NCI-H226 (cell line): ENCODE data around the gene ST6GALNAC2.
"Not testable (repeated sequence)": the region's sequence is repeated elsewhere in the genome, so short reads cannot be mapped to it uniquely, and the experiment has no call there.

Experiments used
- DNase-seq: peaks from one replicate; pipeline ENCODE4 v3.0.0-alpha.2; 2015

ST6GALNAC2 gene

GRCh38 chr17:76568811-76569221, 16.8 kb downstream of the ST6GALNAC2 start:
- DNase-seq, result no peak

- DNase-seq, result no peak
These were observed 17.8 kb downstream of the ST6GALNAC2 start for GRCh38 chr17:76567634-76568432.

- no peak for DNase-seq
These were observed 18.6 kb downstream of the ST6GALNAC2 start for GRCh38 chr17:76566988-76567431.

DNA sequence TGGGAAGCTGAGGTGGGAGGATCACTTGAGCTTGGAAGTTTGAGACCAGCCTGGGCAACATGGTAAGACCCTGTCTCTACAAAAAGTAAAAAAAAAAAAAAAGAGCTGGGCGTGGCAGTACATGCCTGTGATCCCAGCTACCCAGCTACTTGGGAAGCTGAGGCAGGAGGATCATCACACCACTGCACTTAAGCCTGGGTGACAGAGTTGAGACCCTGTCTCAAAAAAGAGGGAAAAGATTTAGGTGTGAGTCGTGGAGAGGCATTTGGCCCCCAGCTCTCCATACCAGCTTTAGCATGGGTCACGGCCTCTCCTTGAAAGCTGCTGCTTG, 19.1 kb downstream of the ST6GALNAC2 start:
- no peak for DNase-seq

- DNase-seq, result no peak
These were observed 19.7 kb downstream of the ST6GALNAC2 start for GRCh38 chr17:76565728-76566612.

DNA sequence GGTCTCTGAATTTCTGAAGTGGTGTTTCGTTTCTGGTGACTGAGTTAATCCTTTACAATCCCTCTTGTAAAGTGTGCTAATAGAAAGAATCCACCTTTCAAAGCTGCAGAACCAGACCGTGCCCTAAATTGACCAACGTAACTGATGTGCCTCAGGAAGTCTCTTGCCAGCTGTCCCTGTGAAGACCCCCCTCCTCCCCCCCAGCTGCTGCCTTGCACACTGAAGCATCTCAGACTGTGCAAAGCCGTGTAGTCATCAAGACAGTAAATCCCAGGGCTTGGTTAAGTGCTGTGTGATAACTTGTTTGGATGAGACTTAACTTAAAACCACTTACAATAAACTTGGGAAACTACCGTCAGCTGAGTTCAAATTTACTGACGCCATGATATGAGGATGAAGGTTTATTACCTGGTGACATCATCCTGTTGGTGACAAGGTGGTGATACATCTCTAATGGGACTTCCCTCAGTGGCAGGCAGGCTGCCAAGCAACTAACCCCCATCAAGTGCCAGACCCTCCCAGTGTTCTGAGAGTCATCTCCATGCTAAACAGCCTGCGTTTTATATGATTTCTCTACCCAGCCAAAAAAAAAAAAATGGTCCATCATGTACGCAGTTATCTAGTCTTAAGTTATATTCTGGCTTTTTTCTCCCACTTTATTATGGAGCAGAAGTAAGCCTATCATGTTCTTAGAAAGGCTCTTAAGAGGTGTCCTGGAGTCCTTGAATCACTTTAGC, 20.5 kb downstream of the ST6GALNAC2 start:
- DNase-seq, result not testable (repeated sequence)

DNA sequence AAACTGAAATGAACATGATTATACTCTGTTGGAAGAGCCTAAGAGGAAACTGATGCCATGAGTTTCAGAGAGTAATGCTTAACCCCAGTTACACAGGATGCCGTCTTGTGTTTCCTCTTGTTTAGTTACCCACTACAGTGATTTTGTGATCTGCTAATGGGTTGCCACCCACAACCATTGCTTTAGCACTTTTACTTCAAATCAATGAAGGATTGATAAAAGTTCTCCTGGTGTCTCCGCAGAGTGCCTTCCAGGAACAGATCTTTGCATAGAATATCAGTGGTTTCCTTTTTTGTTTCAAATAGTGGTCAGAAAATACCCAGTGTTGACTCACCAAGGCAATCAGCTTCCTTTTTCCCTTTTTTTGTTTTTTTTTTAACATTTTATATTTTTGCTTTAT, 22.3 kb downstream of the ST6GALNAC2 start:
- not testable (repeated sequence) for DNase-seq

DNA sequence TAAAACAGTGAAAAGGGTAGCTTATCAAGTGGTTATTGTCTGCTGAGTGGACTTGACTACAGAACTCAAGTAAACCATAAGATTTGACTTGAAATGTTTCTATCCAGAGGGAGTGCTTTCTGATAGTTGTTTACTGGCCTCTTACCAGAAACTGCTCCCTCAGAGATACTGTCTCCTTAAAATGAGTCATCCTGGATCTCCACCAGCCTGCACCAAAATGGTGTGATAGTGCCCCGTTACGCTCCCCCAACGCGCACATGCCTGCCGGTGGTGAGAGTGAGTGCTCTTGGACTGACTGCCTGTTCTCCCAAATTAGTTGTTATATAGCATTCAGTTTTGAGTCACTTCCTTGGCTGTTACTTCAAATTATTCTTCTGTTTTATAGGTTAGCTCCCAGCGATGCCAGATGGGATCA, 22.9 kb downstream of the ST6GALNAC2 start:
- peak; percentile 95 for DNase-seq

GRCh38 chr17:76561799-76562268, 23.8 kb downstream of the ST6GALNAC2 start:
- DNase-seq, result peak; percentile 42

GRCh38 chr17:76561332-76561731, 24.3 kb downstream of the ST6GALNAC2 start:
- no peak for DNase-seq

- no peak for DNase-seq
These were observed 24.8 kb downstream of the ST6GALNAC2 start for GRCh38 chr17:76560877-76561221.

DNA sequence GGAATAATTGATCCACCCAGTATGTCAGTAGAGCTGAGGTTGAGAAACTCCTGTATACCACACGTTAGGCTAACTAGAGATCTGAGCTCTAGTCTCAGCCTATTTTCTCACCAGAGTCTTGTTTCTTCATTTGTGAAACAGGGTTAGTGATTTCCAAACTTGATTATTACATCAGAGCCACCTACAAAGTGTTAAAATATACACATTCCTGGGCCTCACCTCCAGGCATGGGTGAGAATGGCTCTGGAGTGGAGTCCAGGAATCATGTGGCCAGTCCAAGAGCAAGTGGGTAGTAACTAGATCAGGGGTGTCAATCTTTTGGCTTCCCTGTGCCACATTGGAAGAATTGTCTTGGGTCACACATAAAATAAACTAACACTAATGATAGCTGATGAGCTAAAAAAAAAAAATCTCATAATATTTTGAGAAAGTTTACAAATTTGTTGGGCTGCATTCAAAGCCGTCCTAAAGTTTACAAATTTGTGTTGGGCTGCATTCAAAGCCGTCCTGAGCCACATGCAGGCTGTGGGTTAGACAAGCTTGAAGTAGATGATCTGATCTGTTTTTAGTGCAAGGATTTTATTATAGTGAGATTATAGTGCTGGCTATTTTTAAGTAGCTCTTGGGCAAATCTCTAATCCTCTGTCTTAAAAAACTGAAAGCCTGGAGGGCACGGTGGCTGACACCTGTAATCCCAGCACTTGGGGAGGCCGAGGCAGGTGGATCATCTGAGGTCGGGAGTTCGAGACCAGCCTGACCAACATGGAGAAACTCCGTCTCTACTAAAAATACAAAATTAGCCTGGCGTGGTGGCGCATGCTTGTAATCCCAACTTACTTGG, 25.4 kb downstream of the ST6GALNAC2 start:
- no peak for DNase-seq

DNA sequence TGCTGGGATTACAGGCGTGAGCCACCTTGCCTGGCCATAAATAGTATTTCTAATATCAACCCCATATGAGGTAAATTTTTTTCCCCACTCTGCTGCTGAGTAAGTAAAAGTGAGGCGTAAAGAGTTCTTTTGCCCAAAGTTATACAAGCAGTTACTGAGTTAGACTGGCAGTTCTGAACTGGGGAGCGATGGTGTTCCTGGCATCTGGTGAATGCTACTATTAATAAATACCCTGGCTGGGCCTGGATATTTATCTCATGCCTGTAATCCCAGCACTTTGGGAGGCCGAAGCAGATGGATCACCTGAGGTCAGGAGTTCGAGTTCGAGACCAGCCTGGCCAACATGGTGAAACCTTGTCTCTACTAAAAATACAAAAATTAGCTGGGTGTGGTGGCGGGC, 26.2 kb downstream of the ST6GALNAC2 start:
- DNase-seq, result not testable (repeated sequence)

DNA sequence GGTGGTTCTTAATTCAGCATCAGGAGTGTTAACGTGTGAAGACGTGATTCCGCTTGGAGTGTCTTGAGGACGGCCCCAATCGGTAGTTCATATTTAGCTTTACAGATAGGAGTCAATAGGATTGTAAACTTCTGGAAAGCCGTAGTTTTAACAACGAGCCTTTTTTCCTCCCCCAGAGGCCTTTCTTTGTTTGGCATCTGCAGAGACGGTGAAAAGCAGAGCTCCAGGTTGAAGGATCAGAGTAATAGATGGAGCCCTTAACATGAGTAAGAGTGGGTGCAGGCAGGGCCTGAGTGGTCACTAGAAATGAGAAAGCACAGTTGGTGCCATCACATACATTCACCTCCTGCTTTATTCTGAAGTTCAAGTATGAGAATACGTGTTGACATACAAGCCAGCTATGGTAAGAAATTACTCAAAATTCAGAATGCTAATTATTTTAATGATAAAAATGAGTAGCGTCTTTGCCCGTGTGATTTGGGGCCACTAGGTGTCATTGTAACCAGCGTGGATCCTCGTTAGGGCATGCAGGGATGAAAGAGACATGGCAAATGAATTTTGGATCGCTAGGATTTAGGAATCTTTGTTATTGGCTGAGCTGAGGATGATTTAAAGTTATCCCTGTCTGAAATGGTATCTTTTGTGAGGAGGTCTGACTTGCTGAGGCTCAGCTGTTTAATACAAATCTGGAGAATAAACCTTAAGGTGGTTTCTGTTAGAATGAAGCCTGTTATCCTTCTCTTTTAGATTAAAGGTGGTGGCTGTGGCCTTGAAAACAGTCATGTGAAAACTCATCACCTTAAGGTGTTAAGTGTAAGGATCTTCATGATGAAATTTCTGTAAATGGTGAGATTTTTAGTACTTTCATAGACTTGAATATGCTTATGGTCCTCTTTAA, 27.2 kb downstream of the ST6GALNAC2 start:
- no peak for DNase-seq

DNA sequence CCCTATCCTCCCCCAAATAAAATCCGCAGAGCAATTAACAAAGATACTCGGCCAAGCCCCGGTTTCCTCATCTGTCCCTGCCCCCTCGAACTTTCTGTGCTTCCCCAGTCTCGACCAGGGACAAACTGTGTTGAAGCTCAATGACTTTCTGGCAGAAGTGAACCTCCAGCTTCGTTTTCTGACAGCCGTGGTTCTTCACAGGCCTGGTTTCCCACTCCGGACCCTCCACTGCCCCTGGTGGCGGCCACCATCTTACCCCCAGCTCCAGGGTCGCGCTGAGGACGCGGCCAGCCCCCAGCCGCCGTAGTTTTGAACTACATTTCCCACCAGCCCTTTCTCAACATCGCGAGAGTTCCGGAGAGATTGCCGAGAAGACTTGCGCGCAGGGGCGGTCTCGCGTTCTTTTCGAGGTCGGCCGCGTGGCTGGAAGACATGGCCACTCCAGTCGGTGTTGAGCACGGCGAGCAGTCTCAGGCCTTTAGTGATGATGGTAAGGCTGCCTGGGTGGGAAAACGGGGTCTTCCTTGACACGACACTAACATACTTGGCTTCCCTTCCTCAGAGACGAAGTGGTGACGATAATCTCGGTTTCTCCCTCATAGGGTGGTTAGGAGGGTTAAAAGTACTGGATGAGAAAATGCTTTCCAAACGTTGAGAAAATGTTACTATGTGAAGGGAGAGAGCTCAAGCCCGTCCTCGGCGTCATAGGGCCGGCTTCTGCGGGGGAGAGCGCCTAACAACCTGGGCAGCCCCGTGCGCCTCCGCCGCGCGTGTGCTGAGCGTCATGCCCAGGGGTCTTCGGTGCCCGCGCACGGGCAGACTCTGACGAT, 28.1 kb downstream of the ST6GALNAC2 start:
- peak; percentile 87 for DNase-seq

- peak; percentile 56 for DNase-seq
These were observed 28.8 kb downstream of the ST6GALNAC2 start for GRCh38 chr17:76556765-76557367.

GRCh38 chr17:76554131-76554530, 31.5 kb downstream of the ST6GALNAC2 start:
- no peak for DNase-seq

- no peak for DNase-seq
These were observed 32.3 kb downstream of the ST6GALNAC2 start for GRCh38 chr17:76553178-76553908.

DNA sequence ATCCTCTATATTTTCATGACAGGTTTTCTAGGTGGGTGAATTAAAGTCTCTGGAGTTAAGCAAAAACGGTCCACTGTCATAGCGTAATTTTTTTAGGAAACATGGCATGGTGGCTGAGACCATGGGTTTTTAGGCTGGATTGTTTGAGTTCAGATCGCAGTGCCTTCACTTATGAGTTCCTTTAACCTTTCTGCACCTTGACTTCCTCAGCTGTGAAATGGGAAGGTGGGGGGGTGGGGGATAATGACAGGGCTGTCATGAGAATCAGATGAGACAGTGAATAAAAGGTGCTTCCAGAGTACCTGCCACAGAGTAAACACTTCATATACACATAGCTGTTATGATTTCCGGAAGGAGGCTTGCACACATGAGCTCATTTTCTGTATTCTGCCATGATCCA, 34.0 kb downstream of the ST6GALNAC2 start:
- DNase-seq, result no peak
